Gastrocnemius medialis (tissue), 4 donors: Measurements from ENCODE around the gene LHX3. TPM values are rescaled to one million over a fixed set of nuclear protein-coding genes. Genes with fewer than 3 reads are reported as not detected.
A peak's percentile ranks its signal among the peaks of the same experiment; 100 is the strongest.

Source experiments
- ATAC-seq, 2 donors: fragments of 150-250 bp; one replicate each; pipeline ENCODE4 v1.9.1; 2016
- DNase-seq, 2 donors: peaks; one replicate each; pipeline ENCODE4 v3.0.0-alpha.2; 2019
- H3K27ac ChIP-seq, 4 donors: fragments of 200-600 bp; sonication (generic); 1 replicate in 1 of 4; 2 replicates in 3 of 4; pipeline ENCODE4 v1.5.1; 2016 to 2018; ENCODE audit warnings: mild to moderate bottlenecking in 2 of 4, moderate library complexity in 1 of 4
- H3K27me3 ChIP-seq, 3 donors: fragments of 200-600 bp; sonication (generic) in 2 of 3; 1 replicate in 1 of 3; 2 replicates in 2 of 3; pipeline versions ENCODE4 v1.5.1 to v1.6.0; 2016 to 2019; ENCODE audit warnings: mild to moderate bottlenecking in 1 of 3, moderate library complexity in 1 of 3
- H3K36me3 ChIP-seq, 2 donors: fragments of 200-600 bp; sonication (generic) in 1 of 2; one replicate each; pipeline ENCODE4 v1.5.1; 2017 to 2018
- H3K4me1 ChIP-seq, 2 donors: fragments of 200-600 bp; sonication (generic) in 1 of 2; one replicate each; pipeline ENCODE4 v1.5.1; 2016 to 2017; ENCODE audit warnings: mild to moderate bottlenecking in 2 of 2
- H3K4me3 ChIP-seq, 4 donors: fragments of 200-600 bp; sonication (generic) in 3 of 4; 1 replicate in 1 of 4; 2 replicates in 3 of 4; pipeline ENCODE4 v1.5.1; 2016 to 2019; ENCODE audit warnings: mild to moderate bottlenecking in 2 of 4
- H3K9me3 ChIP-seq, 3 donors: fragments of 200-600 bp; sonication (generic) in 2 of 3; 1 replicate in 1 of 3; 2 replicates in 2 of 3; pipeline ENCODE4 v1.5.1; 2016 to 2019
- POLR2A ChIP-seq, 2 donors: fragments of 450-650 bp; IDR thresholded peaks; one replicate each; pipeline ENCODE4 v1.6.1; 2017; ENCODE audit warnings: antibody characterized with exemption in 2 of 2, mild to moderate bottlenecking in 2 of 2, moderate library complexity in 2 of 2
- in situ Hi-C, 4 donors: fragments of 200-750 bp; cut with MboI; loops; one replicate each; pipeline versions ENCODE4 v1.15.0 to v1.8.0; 2017; ENCODE audit warnings: low sequenced_read_pairs in 4 of 4
- intact Hi-C: fragments of 100-400 bp; cut with DNase I; formaldehyde crosslinking; loops from one replicate; pipeline ENCODE4 v1.15.1; 2023; ENCODE audit warnings: low total_unique reads
- total RNA-seq, 4 donors: library from RNA; depleted of rRNA; stranded (reverse); fragments of >200 nt; gene quantifications; one replicate each; pipeline versions ENCODE4 v1.1.0 to v1.2.3, GENCODE V29; 2016
- TF ChIP-seq, protein P1 (sequence below), 5 experiments: fragments of 450-650 bp in 3 of 5; fragments of 200-600 bp in 2 of 5; sonication (generic) in 2 of 5; IDR thresholded peaks in 4 of 5; conservative IDR thresholded peaks in 1 of 5; 1 replicate in 4 of 5; 2 replicates in 1 of 5; pipeline ENCODE4 v1.5.1; 2016 to 2019; ENCODE audit warnings: antibody characterized with exemption in 5 of 5, mild to moderate bottlenecking in 3 of 5, moderate library complexity in 3 of 5

Gene LHX3
- total RNA-seq, 4 donors from 2014 or later: not detected

DNA sequence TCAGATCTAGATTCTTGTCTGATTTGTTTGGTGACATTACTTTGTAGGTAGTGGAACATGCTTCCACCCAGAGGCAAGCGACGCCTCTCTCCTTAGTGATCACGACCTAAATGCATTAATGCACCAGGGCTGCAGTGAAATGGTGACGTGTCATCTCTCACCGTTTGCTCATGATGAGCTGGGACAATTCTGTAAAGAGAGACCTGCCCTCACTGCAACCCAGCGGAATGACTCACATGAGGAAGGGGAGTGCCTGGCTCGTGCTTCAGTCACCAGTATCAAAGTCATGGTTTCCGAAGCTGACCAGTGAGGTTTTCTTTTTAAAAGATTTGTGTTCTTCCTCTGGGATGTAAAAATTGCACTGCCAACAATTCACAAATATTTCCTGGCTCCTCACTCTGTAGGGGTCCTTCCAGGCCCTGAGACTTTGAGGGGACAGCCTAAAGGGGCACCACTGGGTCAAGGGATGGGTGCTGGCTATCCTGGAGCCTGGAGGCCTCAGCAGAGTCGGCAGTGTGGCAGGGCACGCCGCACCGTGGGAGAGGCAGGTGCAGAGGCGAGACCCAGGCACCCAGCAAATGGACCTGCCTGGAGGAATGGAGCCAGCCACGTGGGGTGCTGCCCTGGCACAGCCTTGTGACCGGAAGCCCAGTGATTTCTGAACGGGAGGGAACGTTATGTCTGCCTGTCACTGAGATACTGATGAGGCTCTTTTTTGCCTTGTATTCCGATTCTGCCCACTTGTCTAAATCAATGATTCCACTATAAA lies 23.4 kb upstream of the LHX3 start:
- no peak overlapping the region for H3K27ac ChIP-seq
- peaks cover 0 to 6% of the 10 kb centered on the region in 2 donors for H3K36me3 ChIP-seq
- H3K4me3 ChIP-seq: no peak overlapping the region
- H3K9me3 ChIP-seq: no peaks in the 10 kb centered on the region
- DNase-seq: no peak
- in situ Hi-C loops: no loop called here
- H3K4me1 ChIP-seq: no peaks in the 10 kb centered on the region
- no peaks in the 10 kb centered on the region for H3K27me3 ChIP-seq
- intact Hi-C loops: no loop called here
- no peak for ATAC-seq
- TF ChIP-seq, protein P1, sequence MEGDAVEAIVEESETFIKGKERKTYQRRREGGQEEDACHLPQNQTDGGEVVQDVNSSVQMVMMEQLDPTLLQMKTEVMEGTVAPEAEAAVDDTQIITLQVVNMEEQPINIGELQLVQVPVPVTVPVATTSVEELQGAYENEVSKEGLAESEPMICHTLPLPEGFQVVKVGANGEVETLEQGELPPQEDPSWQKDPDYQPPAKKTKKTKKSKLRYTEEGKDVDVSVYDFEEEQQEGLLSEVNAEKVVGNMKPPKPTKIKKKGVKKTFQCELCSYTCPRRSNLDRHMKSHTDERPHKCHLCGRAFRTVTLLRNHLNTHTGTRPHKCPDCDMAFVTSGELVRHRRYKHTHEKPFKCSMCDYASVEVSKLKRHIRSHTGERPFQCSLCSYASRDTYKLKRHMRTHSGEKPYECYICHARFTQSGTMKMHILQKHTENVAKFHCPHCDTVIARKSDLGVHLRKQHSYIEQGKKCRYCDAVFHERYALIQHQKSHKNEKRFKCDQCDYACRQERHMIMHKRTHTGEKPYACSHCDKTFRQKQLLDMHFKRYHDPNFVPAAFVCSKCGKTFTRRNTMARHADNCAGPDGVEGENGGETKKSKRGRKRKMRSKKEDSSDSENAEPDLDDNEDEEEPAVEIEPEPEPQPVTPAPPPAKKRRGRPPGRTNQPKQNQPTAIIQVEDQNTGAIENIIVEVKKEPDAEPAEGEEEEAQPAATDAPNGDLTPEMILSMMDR (IDR thresholded peaks at IDR 0.05 in 4 of 5, conservative IDR thresholded peaks at IDR 0.05 in 1 of 5): no peak
- TF ChIP-seq POLR2A (IDR thresholded peaks at IDR 0.05): no peak

DNA sequence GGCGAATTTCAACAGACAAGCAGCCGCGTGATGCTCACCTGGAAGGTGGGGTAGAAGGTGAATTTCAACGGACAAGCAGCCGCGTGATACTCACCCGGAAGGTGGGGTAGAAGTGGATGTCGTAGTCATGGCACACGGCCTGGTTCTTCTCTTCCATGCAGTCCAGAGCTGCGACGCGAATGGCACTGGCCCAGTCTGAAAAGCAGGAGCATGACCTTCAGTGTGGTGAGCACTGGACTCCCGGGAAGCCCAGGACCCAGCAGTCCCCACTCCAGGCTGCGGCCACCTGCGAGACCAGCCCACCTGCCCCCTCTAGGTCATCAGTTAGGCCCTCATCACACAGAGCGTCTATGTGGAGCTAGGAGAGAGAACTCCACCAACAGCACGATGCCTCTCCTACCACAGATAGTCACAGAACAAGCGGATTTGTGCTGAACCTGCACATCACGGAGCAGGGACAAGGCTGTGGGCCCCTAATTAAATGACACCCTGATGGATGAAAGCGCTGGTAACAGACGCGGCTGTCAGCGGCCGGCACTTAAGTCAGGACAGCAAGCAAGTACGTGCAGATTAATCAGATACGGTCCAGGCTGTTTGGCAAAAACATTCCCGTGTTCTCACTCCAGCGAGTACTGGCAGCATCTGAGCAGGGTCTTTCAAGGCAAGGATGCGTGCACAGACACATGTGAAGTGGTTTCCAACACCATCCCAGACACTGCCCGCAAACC lies 21.9 kb upstream of the LHX3 start:
- in situ Hi-C loops: no loop called here
- H3K4me3 ChIP-seq: no peak overlapping the region
- ATAC-seq (no peak), DNase-seq (no peak)
- intact Hi-C loops: no loop called here
- TF ChIP-seq, protein P1 (IDR thresholded peaks at IDR 0.05 in 4 of 5, conservative IDR thresholded peaks at IDR 0.05 in 1 of 5): no peak
- TF ChIP-seq POLR2A (IDR thresholded peaks at IDR 0.05): no peak
- H3K9me3 ChIP-seq: no peaks in the 10 kb centered on the region
- H3K27ac ChIP-seq: no peak overlapping the region
- H3K4me1 ChIP-seq: no peaks in the 10 kb centered on the region
- H3K36me3 ChIP-seq: peaks cover 0 to 19% of the 10 kb centered on the region in 2 donors
- no peaks in the 10 kb centered on the region for H3K27me3 ChIP-seq

DNA sequence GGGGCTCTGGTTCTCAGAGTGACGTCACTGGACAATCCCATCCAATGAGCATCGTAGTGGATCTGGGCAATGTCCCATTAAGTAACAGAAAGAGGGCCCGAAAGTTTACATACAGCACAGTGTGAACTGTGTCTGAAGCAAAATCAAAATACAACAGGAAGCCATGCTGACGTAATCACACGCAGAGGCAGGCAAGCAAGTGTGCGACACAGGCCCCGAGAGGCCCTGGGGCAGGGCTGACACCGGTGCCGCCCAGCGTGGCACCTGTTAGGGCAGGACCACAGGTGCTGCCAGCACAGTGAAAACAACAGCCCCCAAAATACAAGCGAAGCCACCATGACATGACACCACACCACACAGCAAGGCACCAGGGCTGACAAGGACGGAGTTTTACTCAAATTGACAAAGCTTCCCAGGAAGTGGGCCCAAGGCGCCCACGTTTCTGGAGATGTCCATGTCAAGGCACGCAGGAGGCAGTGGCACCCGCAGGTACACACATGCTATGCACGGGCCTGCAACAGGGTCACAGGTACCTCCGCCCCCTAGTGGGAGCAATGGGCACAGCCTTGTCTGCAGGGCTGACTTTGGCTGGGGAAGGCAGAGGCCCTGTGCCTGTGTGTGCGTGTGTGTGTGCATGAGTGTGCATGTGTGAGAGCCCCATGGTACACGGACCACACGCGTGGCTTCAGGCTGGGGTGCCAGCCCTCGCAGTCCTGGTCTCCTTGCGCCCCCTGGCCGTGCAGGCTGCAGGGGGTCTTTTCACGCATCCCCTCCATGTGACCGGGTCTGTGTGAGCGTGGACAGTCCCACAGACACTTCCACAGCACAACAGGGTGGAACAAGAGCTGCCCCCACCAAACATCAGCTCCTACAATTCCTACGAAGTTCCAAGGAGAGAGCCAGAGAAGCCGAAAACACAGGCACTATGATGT lies 21.1 kb upstream of the LHX3 start:
- Histone ChIP-seq H3K4me1 (no peaks in the 10 kb centered on the region), H3K9me3 (no peaks in the 10 kb centered on the region), H3K4me3 (no peak overlapping the region), H3K27ac (no peak overlapping the region), H3K27me3 (no peaks in the 10 kb centered on the region), H3K36me3 (peaks cover 0 to 27% of the 10 kb centered on the region in 2 donors)
- in situ Hi-C loops: no loop called here
- no peak for TF ChIP-seq POLR2A (IDR thresholded peaks at IDR 0.05)
- TF ChIP-seq, protein P1 (IDR thresholded peaks at IDR 0.05 in 4 of 5, conservative IDR thresholded peaks at IDR 0.05 in 1 of 5): peak in 3 of 5 experiments; percentile 36 to 53 (median 52)
- DNase-seq: no peak
- ATAC-seq: no peak
- intact Hi-C loops: no loop called here

- Histone ChIP-seq H3K27ac (no peak overlapping the region), H3K36me3 (peaks cover 0 to 28% of the 10 kb centered on the region in 2 donors), H3K27me3 (no peaks in the 10 kb centered on the region), H3K4me3 (no peak overlapping the region), H3K4me1 (no peaks in the 10 kb centered on the region), H3K9me3 (no peaks in the 10 kb centered on the region)
- in situ Hi-C loops: no loop called here
- no peak for TF ChIP-seq POLR2A (IDR thresholded peaks at IDR 0.05)
- intact Hi-C loops: no loop called here
- ATAC-seq (no peak), DNase-seq (no peak)
These were observed 20.4 kb upstream of the LHX3 start for GRCh38 chr9:136225366-136225747.
